GM19372 (cell line): Measurements from ENCODE around the gene SPINK8.
"Not testable (repeated sequence)": the region's sequence is repeated elsewhere in the genome, so short reads cannot be mapped to it uniquely, and the experiment has no call there.

Experiments used
- ATAC-seq: cut with Tn5 transposase; IDR thresholded peaks from one replicate; pipeline ENCODE4 v1.9.1; 2021; ENCODE audit warnings: mild to moderate bottlenecking, low read depth, moderate library complexity; ENCODE audit not compliant: unreplicated experiment

SPINK8 gene

DNA sequence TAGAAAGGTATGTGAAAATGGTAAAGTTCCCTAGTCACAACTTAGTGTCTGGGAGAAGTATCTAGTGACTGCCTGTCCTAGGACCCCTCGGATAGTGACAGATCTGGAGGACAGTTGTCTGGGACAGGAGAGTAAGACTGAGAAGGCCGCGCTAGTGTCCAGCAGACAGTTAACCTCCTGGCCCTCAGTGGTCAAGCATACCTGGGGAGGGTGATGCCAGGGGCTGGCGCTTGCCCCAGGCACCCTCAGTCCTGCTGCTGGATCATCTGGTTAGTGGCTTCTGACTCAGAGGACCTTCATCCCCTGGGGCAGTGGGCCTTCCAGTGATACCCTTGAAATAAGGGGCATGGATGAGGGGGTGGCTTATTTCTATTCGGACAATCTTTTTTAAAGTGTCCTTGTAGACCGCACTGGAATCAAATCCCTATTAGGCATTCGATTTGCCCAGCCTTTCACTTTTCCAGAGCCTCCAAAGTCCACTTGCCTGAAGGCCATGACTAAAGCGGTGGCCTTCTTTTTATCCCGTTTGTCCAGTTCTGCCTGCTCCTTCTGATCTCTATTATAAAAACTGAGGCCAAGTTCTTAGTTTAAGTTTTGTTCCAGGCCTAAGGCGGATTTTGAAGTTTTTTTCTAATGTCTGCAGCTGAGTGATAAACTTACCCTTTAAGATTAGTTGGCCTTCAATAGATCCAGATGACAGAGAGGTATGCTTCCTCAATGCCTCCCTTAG is 1.6 kb downstream of the SPINK8 start:
- not testable (repeated sequence) for ATAC-seq

GRCh38 chr3:48320996-48321395 is 12.5 kb downstream of the SPINK8 start:
- ATAC-seq: no peak

DNA sequence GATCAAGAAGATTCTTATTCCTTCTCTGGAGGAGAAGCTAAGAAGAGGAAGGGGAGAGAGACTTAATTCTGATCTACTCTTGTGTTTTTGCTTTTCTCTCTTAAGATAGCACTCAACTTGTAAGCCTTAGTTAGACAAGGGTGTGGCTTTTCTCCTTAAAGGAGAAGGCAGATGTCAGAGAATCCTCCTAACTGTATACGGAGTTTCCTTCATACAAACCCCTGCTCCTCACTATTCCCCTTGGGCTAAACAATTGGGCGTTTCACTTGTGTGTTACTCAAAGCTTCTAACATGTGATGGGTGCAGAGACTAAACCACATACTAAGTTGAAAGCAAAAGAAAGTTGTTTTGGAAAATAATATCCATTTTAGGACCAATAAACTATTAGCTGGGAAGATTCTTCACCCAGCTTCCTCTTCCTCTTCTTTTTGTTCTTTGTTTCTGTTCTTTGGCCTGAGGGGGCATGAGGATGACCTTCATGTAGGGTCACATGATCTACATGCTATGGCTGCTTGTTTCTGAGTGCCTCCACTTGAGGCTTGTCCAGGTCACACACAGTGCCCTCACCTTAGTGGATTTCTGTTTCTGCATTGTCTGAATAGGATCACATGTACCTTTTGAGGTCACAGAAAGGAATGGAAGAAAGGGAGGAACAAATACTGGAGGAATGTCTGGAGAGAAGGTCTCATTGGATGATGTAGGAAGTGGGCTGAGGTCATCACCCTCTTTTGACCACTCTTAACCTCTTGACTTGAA is 14.6 kb downstream of the SPINK8 start:
- ATAC-seq: no peak

DNA sequence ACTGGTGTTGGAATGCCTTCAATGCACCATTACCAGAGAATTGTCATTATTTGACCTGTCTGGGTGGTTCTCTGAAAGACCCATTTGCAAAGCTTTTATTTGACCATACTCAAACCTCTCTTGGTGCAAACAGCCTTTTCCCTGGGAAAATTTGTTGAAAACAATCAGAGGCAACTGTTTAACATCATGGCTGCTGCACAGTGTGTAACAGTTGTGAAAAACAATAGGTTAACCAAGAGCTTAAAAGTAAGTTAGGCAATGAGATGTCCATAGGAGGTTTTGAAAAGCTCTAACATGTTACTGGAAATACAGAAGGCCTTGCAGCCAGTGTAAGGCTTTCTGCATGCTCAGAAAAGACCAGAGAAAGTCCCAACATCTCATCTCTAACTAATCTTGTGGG is 18.9 kb downstream of the SPINK8 start:
- no peak for ATAC-seq

GRCh38 chr3:48306860-48307530 is 26.5 kb downstream of the SPINK8 start:
- no peak for ATAC-seq

GRCh38 chr3:48306290-48306689 is 27.2 kb downstream of the SPINK8 start:
- ATAC-seq: no peak

GRCh38 chr3:48305396-48305795 is 28.1 kb downstream of the SPINK8 start:
- no peak for ATAC-seq

DNA sequence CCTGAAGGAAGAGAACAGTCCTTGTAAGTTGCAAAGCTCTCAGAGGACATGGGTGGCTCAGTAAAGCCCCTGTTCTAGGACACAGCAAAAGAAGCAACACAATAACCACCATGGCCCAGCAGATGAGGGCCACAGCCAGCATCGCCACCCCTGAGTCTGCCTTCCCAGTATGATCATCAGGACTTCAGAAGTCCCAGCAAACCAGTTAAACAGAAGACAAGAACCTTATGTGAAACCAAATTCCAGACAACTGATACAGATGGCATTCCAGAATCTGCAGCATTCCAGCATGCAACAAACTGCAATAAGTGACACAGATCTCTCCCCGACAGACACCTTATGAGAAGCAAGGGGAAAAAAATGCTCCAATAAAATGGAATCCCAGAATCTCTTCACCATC is 30.4 kb downstream of the SPINK8 start:
- no peak for ATAC-seq

DNA sequence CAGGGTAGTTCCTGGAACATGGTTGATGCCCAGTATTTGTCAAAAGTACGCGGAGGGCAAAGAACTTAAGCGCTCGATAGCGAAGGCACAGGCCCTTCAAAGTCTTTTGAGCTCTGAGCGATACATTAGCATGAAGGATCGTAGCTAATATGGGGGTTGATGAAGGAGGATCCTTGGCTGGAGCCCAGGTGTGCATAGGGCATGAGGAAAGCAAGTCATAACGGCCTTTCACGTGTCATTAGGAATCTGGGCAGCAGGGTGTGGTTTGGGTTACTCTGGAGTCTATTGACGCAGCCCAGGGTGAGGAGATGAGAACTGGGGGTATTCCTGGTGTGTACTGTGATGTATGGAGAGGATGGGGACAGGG is 31.7 kb downstream of the SPINK8 start:
- ATAC-seq: no peak

DNA sequence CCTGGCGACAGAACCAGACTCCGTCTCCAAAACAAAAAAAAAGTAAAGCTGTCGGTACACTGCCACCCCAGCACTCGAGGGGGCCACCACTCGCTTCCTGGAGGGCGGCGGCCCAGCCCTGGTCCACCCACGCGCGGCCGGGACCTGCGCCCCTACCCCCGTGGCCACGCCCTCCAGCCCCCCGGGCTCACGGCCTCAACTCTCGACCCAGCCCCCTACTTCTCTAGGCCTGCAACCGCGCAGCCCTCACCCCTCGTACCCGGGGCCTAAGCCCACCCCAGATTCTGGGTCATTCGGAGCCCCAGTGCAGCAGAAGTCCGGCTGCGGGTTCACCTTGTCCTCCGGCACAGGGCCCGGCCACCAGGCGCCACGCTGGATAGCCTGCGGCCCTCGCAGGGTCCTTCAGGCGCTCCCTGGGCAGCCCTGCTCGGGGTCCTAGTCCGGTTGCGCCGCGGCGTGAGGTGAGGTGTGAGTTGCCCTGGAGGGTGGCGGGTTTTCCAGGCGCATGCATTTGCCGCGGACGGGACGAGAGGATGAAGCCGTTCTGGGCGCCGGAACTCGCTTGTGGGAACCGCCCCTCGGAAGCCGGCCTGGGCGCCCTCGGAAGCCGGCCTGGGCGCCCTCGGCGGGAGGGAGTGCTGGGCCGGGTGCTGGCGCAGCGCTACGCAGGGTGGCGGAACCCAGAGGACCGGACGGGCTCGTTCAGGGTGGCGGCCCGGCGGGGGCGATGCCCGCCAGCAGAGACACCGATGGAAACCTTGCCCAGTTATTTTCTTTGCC is 32.3 kb downstream of the SPINK8 start, which contains the start of gene NME6:
Gene NME6, minus strand, starts transcription at position 348 of the 780 bp plus-strand sequence.
- ATAC-seq: peak; percentile 72

- ATAC-seq: no peak
Observed at GRCh38 chr3:48299746-48300712, 33.4 kb downstream of the SPINK8 start.

DNA sequence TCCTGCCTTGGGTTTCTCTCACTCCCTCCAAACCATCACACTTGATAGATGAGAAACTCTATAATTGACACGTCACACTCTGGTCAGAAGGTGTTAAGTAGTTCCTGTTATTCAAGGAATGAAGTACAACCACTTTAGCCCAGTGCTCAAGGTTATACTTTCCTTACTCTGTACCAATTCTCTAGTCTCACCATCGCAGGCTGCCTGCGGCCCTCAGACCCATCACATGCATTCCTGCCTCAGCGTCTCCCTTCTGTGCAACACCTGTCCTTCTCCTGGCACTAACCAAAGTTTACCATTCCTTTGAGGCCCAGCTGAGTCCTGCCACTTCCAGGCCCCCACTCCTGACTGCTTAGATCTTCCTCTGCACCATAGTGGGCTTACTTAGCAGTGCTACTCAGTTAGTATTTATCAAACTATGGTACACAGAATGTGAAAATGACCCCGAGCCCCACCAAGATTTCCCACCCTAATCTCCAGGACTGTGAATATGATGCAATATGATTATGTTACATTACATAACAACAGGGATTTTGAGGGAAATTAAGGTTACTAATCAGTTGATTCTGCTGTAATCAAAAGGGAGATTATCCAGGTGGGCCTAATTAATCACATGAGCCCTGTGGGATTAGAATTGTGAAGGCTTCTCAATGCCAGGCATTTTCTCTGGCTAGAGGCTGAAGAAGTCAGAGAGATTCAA is 36.2 kb downstream of the SPINK8 start:
- no peak for ATAC-seq

DNA sequence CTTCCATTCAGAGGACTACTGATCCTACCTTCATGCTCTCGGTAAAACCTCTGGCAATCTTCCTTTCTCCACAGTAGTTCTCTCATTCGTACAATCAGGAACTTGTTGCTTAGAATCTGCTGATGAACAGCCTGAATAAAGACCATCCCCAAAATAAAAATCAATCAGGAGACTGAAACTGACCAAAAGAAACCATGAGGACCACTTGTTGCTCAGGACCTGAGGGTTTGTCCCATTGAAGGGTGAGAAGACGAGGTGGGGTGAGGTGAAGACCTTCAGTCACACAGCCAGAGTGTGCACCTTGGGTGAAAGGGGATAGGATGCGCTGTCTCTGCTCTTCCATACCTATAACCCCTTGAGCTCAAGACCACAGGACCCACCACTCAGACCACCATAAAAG is 36.8 kb downstream of the SPINK8 start:
- ATAC-seq: no peak

- ATAC-seq: no peak
Observed at GRCh38 chr3:48294611-48295263, 38.7 kb downstream of the SPINK8 start.

GRCh38 chr3:48289659-48290058 is 43.8 kb downstream of the SPINK8 start:
- no peak for ATAC-seq

GRCh38 chr3:48287034-48287433 is 46.4 kb downstream of the SPINK8 start:
- no peak for ATAC-seq

- no peak for ATAC-seq
Observed at GRCh38 chr3:48286308-48286707, 47.2 kb downstream of the SPINK8 start.

- ATAC-seq: no peak
Observed at GRCh38 chr3:48285675-48286074, 47.8 kb downstream of the SPINK8 start.
